ENCODE measurements around the gene MIA3. TPM values are rescaled to one million over a fixed set of nuclear protein-coding genes. Genes with fewer than 3 reads are reported as not detected.

Gene MIA3
- polyA plus RNA-seq, 1 of the 3 experiments (the other 2 are of a cell fraction), result 51.4 TPM

GRCh38 chr1:222670110-222670509, 52.2 kb downstream of the MIA3 start:
- no peak overlapping the region for H3K4me3 ChIP-seq (ENCODE audit: low read depth in 2 of 2, low read length in 1 of 2)
- H3F3A ChIP-seq (replicated peaks; ENCODE audit: insufficient read depth), result peaks cover 21% of the 10 kb centered on the region
- no peak for DNase-seq
- H4K20me1 ChIP-seq (ENCODE audit: insufficient read depth), result no peaks in the 10 kb centered on the region
- CTCF ChIA-PET, result interaction anchor here (0.6 to 1.3 kb wide), 7 partner anchors 8 to 1551 kb away, joined by 3 to 5 read pairs (median 4); no protein-coding TSS in a partner anchor
- peaks cover 0 to 6% of the 10 kb centered on the region in 2 experiments; a peak in 2 of 4 replicates for H3K4me1 ChIP-seq (ENCODE audit: control insufficient read depth in 1 of 2, insufficient read depth in 2 of 2, low read depth in 1 of 2, low read length in 1 of 2)
- WGBS (ENCODE audit: low lambda C conversion rate), result 93% methylated on average over 1 of the region's 1 CpG
- no peak overlapping the region for H3K9ac ChIP-seq
- peaks cover 69 to 70% of the 10 kb centered on the region in 2 experiments for H3K36me3 ChIP-seq (replicated peaks in 1 of 2; ENCODE audit: control insufficient read depth in 1 of 2, insufficient read depth in 2 of 2, low read length in 1 of 2)
- no peaks in the 10 kb centered on the region for H3K27me3 ChIP-seq (ENCODE audit: insufficient read depth)
- H2AFZ ChIP-seq (ENCODE audit: low read depth), result no peak overlapping the region
- TF ChIP-seq GATA2 (CRISPR knock-in tag; IDR thresholded peaks at IDR 0.05), result no peak
- TF ChIP-seq EP300 (IDR thresholded peaks at IDR 0.05; ENCODE audit: borderline replicate concordance in 1 of 2, low read depth in 1 of 2, low read length in 1 of 2), result no peak
- no peak for TF ChIP-seq PBX3 (IDR thresholded peaks at IDR 0.05)
- TF ChIP-seq RXRA (IDR thresholded peaks at IDR 0.05; ENCODE audit: borderline replicate concordance, low read depth), result no peak
- TF ChIP-seq FOXM1 (IDR thresholded peaks at IDR 0.05; ENCODE audit: low read depth), result no peak
- no peak for TF ChIP-seq RFX5 (IDR thresholded peaks at IDR 0.05; ENCODE audit: low read length)
- no peak overlapping the region for H3K27ac ChIP-seq (ENCODE audit: low read depth in 2 of 2, low read length in 1 of 2)
- H3K9me2 ChIP-seq, result no peaks in the 10 kb centered on the region
- peaks cover 11% of the 10 kb centered on the region; the same call in 1 of the 2 replicates for H3K79me2 ChIP-seq (ENCODE audit: insufficient read depth)
- POLR2A ChIA-PET, result no interaction called here
- H3K9me3 ChIP-seq, result no peaks in the 10 kb centered on the region
- no peak overlapping the region for H3K4me2 ChIP-seq

- ChIA-PET CTCF (interaction anchor here (0.8 to 1.3 kb wide), 3 partner anchors 9 to 401 kb away, joined by 3 to 5 read pairs (median 3); no protein-coding TSS in a partner anchor), POLR2A (interaction anchor here (0.6 to 0.8 kb wide), 3 partner anchors 16 to 31 kb away, joined by 3 to 4 read pairs (median 4); no protein-coding TSS in a partner anchor)
- 100% methylated on average over 1 of the region's 1 CpG for WGBS (ENCODE audit: low lambda C conversion rate)
- no peaks in the 10 kb centered on the region for H3K79me2 ChIP-seq (ENCODE audit: insufficient read depth)
- H3K9me2 ChIP-seq, result no peaks in the 10 kb centered on the region
- H3K27ac ChIP-seq (ENCODE audit: low read depth in 2 of 2, low read length in 1 of 2), result no peak overlapping the region
- H3F3A ChIP-seq (replicated peaks; ENCODE audit: insufficient read depth), result no peaks in the 10 kb centered on the region
- no peak for TF ChIP-seq ELF1 (IDR thresholded peaks at IDR 0.05)
- TF ChIP-seq NFIC (IDR thresholded peaks at IDR 0.05; ENCODE audit: borderline replicate concordance), result no peak
- TF ChIP-seq GABPA (IDR thresholded peaks at IDR 0.05; ENCODE audit: low read depth), result no peak
- no peak for TF ChIP-seq NRF1 (IDR thresholded peaks at IDR 0.05; ENCODE audit: low read depth, low read length)
- TF ChIP-seq TAF1 (IDR thresholded peaks at IDR 0.05; ENCODE audit: borderline replicate concordance, low read depth, low read length), result no peak
- no peak for TF ChIP-seq PBX3 (IDR thresholded peaks at IDR 0.05)
- TF ChIP-seq TCF12 (IDR thresholded peaks at IDR 0.05), result no peak
- no peak for TF ChIP-seq FOSL2 (IDR thresholded peaks at IDR 0.05; ENCODE audit: borderline replicate concordance, low read depth)
- TF ChIP-seq SMC3 (IDR thresholded peaks at IDR 0.05; ENCODE audit: low read depth, low read length), result no peak
- no peak for TF ChIP-seq TEAD4 (IDR thresholded peaks at IDR 0.05; ENCODE audit: borderline replicate concordance, insufficient read depth)
- no peak for TF ChIP-seq GATA2 (CRISPR knock-in tag; IDR thresholded peaks at IDR 0.05)
- no peak for TF ChIP-seq JUND (IDR thresholded peaks at IDR 0.05)
- no peak for TF ChIP-seq YY1 (IDR thresholded peaks at IDR 0.05; ENCODE audit: low read depth)
- no peak for TF ChIP-seq RFX5 (IDR thresholded peaks at IDR 0.05; ENCODE audit: low read length)
- TF ChIP-seq, protein P1, sequence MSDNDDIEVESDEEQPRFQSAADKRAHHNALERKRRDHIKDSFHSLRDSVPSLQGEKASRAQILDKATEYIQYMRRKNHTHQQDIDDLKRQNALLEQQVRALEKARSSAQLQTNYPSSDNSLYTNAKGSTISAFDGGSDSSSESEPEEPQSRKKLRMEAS (IDR thresholded peaks at IDR 0.05; ENCODE audit: low read depth), result no peak
- TF ChIP-seq, protein P2, sequence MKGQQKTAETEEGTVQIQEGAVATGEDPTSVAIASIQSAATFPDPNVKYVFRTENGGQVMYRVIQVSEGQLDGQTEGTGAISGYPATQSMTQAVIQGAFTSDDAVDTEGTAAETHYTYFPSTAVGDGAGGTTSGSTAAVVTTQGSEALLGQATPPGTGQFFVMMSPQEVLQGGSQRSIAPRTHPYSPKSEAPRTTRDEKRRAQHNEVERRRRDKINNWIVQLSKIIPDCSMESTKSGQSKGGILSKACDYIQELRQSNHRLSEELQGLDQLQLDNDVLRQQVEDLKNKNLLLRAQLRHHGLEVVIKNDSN (IDR thresholded peaks at IDR 0.05; ENCODE audit: borderline replicate concordance, low read depth), result no peak
- no peak for TF ChIP-seq RAD21 (IDR thresholded peaks at IDR 0.05; ENCODE audit: low read length)
- TF ChIP-seq EZH2phosphoT487 (IDR thresholded peaks at IDR 0.05; ENCODE audit: borderline replicate concordance, low read depth), result no peak
- TF ChIP-seq SIN3A (IDR thresholded peaks at IDR 0.05; ENCODE audit: borderline replicate concordance, low read depth, low read length), result no peak
- no peaks in the 10 kb centered on the region for H4K20me1 ChIP-seq (ENCODE audit: insufficient read depth)
- no peak overlapping the region for H2AFZ ChIP-seq (ENCODE audit: low read depth)
- no peaks in the 10 kb centered on the region for H3K27me3 ChIP-seq (ENCODE audit: insufficient read depth)
- DNase-seq, result no peak
- H3K9ac ChIP-seq, result no peak overlapping the region
- H3K36me3 ChIP-seq (replicated peaks in 1 of 2; ENCODE audit: control insufficient read depth in 1 of 2, insufficient read depth in 2 of 2, low read length in 1 of 2), result peaks cover 51 to 62% of the 10 kb centered on the region in 2 experiments
- H3K4me2 ChIP-seq, result no peak overlapping the region
- no peak overlapping the region for H3K4me3 ChIP-seq (ENCODE audit: low read depth in 2 of 2, low read length in 1 of 2)
- H3K9me3 ChIP-seq, result no peaks in the 10 kb centered on the region
- no peaks in the 10 kb centered on the region for H3K4me1 ChIP-seq (ENCODE audit: control insufficient read depth in 1 of 2, insufficient read depth in 2 of 2, low read depth in 1 of 2, low read length in 1 of 2)
Measured at GRCh38 chr1:222680080-222680479, 62.2 kb downstream of the MIA3 start.
